Right ventricle myocardium superior (tissue), 1 donor: ENCODE results near the gene MED25. TPM values are rescaled to one million over a fixed set of nuclear protein-coding genes. Genes with fewer than 3 reads are reported as not detected.

Experiments
- ATAC-seq: fragments of 200-7000 bp; cut with Tn5 transposase; one replicate; pipeline ENCODE4 v1.9.1; 2020; ENCODE audit warnings: mild to moderate bottlenecking; ENCODE audit not compliant: poor library complexity
- DNase-seq: peaks from one replicate; pipeline ENCODE4 v3.0.0-alpha.2; 2020
- intact Hi-C: fragments of 100-400 bp; cut with DNase I; formaldehyde crosslinking; loops from one replicate; pipeline ENCODE4 v1.11.2; 2022
- total RNA-seq: library from RNA; stranded (reverse); fragmentation: NEBNext Ultra II Directional; extraction: Animal tissue kit (Norgen Biotek cat#: 25700); gene quantifications from one replicate; pipeline ENCODE4 v1.2.1, GENCODE V29; 2021
- donor health status: DM: no; HTN: yes; CAD: no; lungs with severe emphysema.

MED25 gene
- total RNA-seq, 1 donor from 2014 or later, result 83.4 TPM

- no peak for ATAC-seq
- intact Hi-C loops, result loop anchor here (10.0 kb wide), 1 partner anchor 187 kb away; the partner anchor contains the start of gene PRMT1
- no peak for DNase-seq
Measured at GRCh38 chr19:49861541-49862378, 43.7 kb downstream of the MED25 start.

- ATAC-seq (no peak), DNase-seq (peak; percentile 53)
- intact Hi-C loops, result loop anchor here (10.0 kb wide), 1 partner anchor 188 kb away; the partner anchor contains the start of gene PRMT1
Measured at GRCh38 chr19:49862391-49863253, 44.5 kb downstream of the MED25 start.

GRCh38 chr19:49863254-49863934 is 45.3 kb downstream of the MED25 start:
- no peak for ATAC-seq
- intact Hi-C loops, result loop anchor here (10.0 kb wide), 1 partner anchor 189 kb away; the partner anchor contains the start of gene PRMT1

GRCh38 chr19:49863935-49864320 is 45.8 kb downstream of the MED25 start:
- ATAC-seq (no peak), DNase-seq (no peak)
- intact Hi-C loops, result loop anchor here (10.0 kb wide), 1 partner anchor 189 kb away; the partner anchor contains the start of gene PRMT1

More at GRCh38 chr19:49863254-49863934, 45.3 kb downstream of the MED25 start:
- no peak for DNase-seq

- DNase-seq, result no peak
- ATAC-seq, result no peak
- intact Hi-C loops, result loop anchor here (10.0 kb wide), 1 partner anchor 190 kb away; the partner anchor contains the start of gene PRMT1
Measured at GRCh38 chr19:49864890-49865289, 46.8 kb downstream of the MED25 start.

- intact Hi-C loops, result loop anchor here (10.0 kb wide), 1 partner anchor 192 kb away; the partner anchor contains the start of gene PRMT1
- DNase-seq, result peak; percentile 94
- peak; percentile 72 for ATAC-seq
Measured at GRCh38 chr19:49866933-49867782, 49.1 kb downstream of the MED25 start, which contains the start of gene PNKP. Gene PNKP (minus strand): TSS chr19:49867576. CDS start chr19:49867204, 372 bp downstream.

GRCh38 chr19:49869009-49869483 is 51.0 kb downstream of the MED25 start:
- DNase-seq (no peak), ATAC-seq (peak; percentile 15)
- intact Hi-C loops, result loop anchor here (10.0 kb wide), 1 partner anchor 194 kb away; the partner anchor contains the start of gene PRMT1

GRCh38 chr19:49869484-49870308 is 51.6 kb downstream of the MED25 start:
- intact Hi-C loops, result loop anchor here (10.0 kb wide), 1 partner anchor 195 kb away; the partner anchor contains the start of gene PRMT1
- ATAC-seq (peak; percentile 77), DNase-seq (peak; percentile 97)

GRCh38 chr19:49870309-49870901 is 52.3 kb downstream of the MED25 start:
- intact Hi-C loops, result no loop called here
- no peak for ATAC-seq
- DNase-seq, result peak; percentile 52

GRCh38 chr19:49871349-49871985 is 53.4 kb downstream of the MED25 start:
- no peak for DNase-seq
- no peak for ATAC-seq
- intact Hi-C loops, result no loop called here

GRCh38 chr19:49872245-49873128 is 54.4 kb downstream of the MED25 start:
- ATAC-seq (no peak), DNase-seq (peak; percentile 40)
- intact Hi-C loops, result no loop called here

GRCh38 chr19:49873129-49873521 is 55.0 kb downstream of the MED25 start:
- DNase-seq, result no peak
- no peak for ATAC-seq
- intact Hi-C loops, result no loop called here

GRCh38 chr19:49873834-49874233 is 55.7 kb downstream of the MED25 start:
- intact Hi-C loops, result no loop called here
- ATAC-seq (no peak), DNase-seq (peak; percentile 39)

GRCh38 chr19:49874503-49875157 is 56.5 kb downstream of the MED25 start:
- DNase-seq, result peak; percentile 26
- ATAC-seq, result no peak
- intact Hi-C loops, result no loop called here
